ENCODE results near the gene LIMK2.
"Not testable (repeated sequence)": the region's sequence is repeated elsewhere in the genome, so short reads cannot be mapped to it uniquely, and the experiment has no call there.

LIMK2 gene

DNA sequence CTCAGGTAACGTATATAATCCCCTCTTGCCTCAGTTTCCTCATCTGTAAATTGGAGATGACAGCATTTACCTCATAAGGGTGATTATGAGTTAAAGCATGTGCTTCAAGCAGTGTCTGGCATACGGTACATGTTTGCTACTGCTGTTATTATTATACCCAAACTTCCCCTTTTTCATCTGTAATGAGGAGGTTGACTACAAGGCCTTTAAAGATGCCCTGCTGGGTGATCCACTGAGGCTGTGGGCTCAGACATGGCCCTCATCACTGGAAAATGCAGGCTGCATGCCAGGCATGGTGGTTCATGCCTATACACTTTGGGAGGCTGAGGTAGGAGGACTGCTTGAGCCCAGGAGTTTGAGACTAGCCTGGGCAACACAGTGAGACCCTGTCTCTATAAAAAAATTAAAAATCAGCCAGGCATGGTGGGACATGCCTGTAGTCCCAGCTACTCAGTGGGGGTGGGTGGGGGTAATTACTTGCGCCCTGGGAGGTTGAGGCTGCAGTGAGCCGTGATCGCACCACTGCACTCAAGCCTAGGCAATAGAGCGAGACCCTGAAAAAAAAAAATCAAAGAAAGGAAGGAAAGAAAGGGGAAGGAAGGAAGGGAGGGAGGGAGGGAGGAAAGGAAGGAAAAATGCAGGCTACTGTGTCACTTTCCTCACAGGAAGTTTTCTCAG lies 75.9 kb downstream of the LIMK2 start:
- no peak overlapping the region for H3K27ac ChIP-seq

GRCh38 chr22:31288496-31289240 lies 76.6 kb downstream of the LIMK2 start:
- no peak overlapping the region for H3K27ac ChIP-seq

More for the DNA sequence above, 75.9 kb downstream of the LIMK2 start:
- DNase-seq (ENCODE audit: low read depth, low spot score), result no peak

DNA sequence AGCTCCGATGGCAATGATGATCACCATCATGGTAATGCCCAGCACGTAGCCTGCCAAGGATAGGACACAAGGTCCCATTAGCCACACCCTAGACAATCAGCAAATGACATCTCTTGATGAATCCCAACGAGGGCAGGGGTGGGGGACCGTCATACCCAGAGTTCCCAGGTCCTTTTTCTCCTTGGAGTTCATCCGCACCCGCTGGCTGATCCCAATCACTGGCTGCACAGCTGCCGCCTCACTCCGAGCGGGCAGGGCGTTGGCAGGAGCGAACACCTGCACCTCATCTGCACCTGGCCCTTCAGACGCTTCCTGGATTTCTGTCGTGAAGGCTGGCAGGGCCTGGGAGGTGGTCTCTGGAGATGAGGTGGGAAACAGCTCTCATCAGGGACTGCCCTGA lies 77.2 kb downstream of the LIMK2 start:
- no peak overlapping the region for H3K27ac ChIP-seq
- no peak for DNase-seq (ENCODE audit: low read depth, low spot score)

More at GRCh38 chr22:31288496-31289240, 76.6 kb downstream of the LIMK2 start:
- no peak for DNase-seq (ENCODE audit: low read depth, low spot score)

- peak; percentile 78 for DNase-seq (ENCODE audit: low read depth, low spot score)
- H3K27ac ChIP-seq, result peak overlapping the region; percentile 97
These were observed 78.7 kb downstream of the LIMK2 start for GRCh38 chr22:31290494-31291471.

GRCh38 chr22:31291481-31292235 lies 79.6 kb downstream of the LIMK2 start:
- DNase-seq (ENCODE audit: low read depth, low spot score), result no peak
- peak overlapping the region; percentile 97 for H3K27ac ChIP-seq

- H3K27ac ChIP-seq, result peak within 1 kb of the TSS; percentile 97
- no peak for DNase-seq (ENCODE audit: low read depth, low spot score)
These were observed 80.3 kb downstream of the LIMK2 start, which contains the start of gene PIK3IP1 for GRCh38 chr22:31292236-31292989. Gene PIK3IP1, minus strand, starts transcription at chr22:31292488. Its CDS starts 144 bp downstream, at chr22:31292344.

GRCh38 chr22:31295360-31295759 lies 83.3 kb downstream of the LIMK2 start:
- DNase-seq (ENCODE audit: low read depth, low spot score), result no peak
- peak overlapping the region; percentile 97 for H3K27ac ChIP-seq

DNA sequence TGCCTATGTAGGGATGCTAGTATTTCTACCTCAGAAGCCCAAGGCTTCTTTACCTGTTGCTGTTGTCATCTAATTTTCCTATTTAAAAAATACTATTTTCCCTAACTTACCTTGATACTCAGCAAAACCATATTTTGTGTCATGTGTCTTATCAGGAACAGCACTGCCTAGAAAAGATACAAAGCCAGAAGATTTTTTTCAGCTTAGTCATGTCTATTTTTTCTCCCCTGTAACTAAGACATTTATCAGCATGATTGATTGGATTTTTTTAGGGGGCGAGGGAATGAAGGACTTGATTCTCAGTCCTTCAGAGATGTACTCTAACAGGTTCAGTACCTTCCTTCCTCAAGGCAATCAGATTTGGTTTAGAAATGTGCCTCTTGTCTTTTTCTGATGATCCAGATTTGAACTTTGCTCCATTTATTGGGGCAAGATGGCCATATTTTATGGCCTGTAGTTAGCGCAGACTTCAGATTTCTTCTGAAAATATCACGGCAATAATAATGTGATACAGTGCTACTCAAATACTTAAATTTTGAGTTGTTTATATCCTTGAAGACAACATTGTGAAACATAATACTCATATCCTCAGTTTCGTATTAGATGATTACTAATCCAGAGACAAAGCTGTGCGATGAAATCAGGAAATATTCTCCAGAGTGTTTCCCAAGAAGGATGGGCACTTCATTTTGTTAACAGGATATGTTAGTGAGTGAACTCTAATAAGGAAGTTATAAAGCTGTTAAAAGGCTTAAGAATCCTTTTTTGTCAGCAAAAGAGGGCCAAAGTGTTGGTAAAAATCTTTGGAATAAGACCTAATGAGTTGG lies 83.9 kb downstream of the LIMK2 start:
- peak overlapping the region; percentile 97 for H3K27ac ChIP-seq
- peak; percentile 66 for DNase-seq (ENCODE audit: low read depth, low spot score)

GRCh38 chr22:31300896-31301295 lies 88.8 kb downstream of the LIMK2 start:
- no peak for DNase-seq (ENCODE audit: low read depth, low spot score)

DNA sequence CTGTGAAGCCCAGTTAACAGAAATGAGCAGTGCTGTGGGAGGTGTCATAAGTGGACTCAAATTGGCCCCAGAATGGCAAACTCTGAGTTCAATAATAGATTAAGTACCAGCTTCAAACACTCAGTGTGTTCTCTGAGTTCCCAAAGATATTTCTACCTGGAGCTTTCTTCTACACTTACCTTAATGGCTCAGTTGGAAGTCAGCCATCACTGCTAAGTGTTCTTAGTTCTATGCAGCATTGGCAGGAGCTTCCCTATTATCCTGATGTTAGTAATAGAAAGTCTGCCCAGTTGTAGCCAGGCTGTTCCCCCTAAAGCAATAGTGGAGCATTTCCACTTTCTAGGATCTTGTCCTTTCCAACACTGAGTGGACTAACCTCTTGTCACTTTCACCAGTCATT lies 89.9 kb downstream of the LIMK2 start:
- H3K27ac ChIP-seq, result no peak overlapping the region

More at GRCh38 chr22:31300896-31301295, 88.8 kb downstream of the LIMK2 start:
- no peak overlapping the region for H3K27ac ChIP-seq

DNA sequence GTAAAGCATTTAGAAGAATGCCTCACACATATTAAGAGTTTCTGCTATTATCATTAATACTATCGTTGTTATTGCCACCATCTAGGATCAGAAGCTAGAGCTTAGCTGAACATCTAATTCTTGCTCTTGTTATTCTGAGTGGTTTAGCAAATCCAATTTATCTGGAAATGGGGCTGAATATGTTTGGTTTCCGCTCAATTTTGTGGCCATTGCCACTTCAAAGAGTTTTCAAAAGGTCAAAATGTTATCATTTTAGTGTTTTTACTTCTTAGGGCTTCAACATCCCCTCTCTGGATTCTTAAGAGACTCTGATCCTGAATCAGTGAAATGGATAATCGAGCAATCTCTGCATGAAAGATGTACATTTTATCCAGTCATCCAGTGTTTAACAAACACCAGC lies 90.4 kb downstream of the LIMK2 start:
- DNase-seq (ENCODE audit: low read depth, low spot score), result no peak

More for the DNA sequence above, 89.9 kb downstream of the LIMK2 start:
- no peak for DNase-seq (ENCODE audit: low read depth, low spot score)

DNA sequence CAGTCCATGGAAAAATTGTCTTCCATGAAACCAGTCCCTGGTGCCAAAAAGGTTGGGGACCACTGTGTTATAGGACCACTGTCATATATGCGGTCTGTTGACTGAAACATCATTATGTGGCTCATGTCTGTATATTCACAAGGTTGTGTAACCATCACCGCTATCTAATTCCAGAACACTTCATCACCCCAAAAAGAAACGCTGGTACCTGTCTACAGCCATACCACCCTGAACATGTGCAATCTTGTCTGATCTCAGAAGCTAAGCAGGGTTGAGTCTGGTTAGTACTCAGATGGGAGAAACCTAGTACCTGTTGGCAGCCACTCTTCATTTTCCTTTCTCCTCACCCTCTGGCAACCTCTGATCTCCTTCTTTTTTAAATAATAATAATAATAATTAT lies 93.1 kb downstream of the LIMK2 start:
- DNase-seq (ENCODE audit: low read depth, low spot score), result peak; percentile 80
- peak overlapping the region; percentile 51 for H3K27ac ChIP-seq

More for the DNA sequence above, 90.4 kb downstream of the LIMK2 start:
- H3K27ac ChIP-seq, result no peak overlapping the region

DNA sequence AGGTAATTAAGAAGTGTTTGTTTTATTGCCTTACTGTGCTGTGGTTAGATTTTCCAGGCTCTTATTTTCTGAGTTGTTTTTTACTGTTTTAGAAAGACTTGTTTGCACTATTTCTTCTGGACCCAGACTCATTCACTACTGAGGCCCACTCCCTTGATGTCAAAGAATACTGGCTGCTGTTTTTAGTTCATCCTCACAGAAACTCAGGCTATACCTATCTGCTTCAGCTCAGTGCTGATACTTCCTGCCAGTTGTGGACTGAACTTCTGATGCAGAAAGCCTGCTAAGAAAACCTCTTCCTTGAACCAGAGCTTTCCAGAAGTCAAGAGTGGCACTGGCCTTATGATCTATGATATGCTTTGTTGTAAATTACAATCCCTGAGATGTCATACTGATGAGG lies 96.1 kb downstream of the LIMK2 start:
- no peak overlapping the region for H3K27ac ChIP-seq
- no peak for DNase-seq (ENCODE audit: low read depth, low spot score)

GRCh38 chr22:31313366-31314147 lies 101.5 kb downstream of the LIMK2 start:
- peak overlapping the region; percentile 53 for H3K27ac ChIP-seq
- peak; percentile 76 for DNase-seq (ENCODE audit: low read depth, low spot score)

DNA sequence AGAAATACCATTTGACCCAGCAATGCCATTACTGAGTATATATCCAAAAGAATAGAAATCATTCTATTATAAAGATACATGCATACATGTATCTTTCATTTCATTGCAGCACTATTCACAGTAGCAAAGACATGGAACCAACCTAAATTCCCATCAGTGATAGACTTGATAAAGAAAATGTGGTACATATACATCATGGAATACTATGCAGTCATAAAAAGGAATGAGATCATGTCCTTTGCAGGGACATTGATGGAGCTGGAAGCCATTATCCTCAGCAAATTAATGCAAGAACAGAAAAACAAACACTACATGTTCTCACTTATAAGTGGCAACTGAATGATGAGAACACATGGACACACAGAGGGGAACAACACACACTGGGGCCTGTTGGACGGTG lies 102.1 kb downstream of the LIMK2 start:
- H3K27ac ChIP-seq; DNase-seq (ENCODE audit: low read depth, low spot score): not testable (repeated sequence)

DNA sequence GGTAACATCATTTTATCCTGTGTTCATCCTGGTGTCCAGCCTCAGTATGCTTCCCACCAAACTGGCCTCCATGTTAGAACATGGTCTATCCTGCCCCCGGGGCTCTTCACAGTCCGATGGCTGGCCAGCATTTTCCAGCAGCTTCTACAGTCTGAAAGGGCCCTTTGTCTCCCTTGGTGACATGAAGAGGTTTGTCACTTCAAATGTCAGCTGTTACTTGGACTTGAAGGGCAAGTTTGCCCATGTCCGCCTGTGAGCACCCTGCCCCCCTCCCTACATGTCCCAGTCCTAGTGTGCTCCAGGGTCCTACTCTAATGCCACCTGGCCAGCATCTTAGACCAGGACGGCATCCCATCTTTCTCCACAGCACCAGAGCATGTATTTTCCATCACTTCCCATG lies 109.3 kb downstream of the LIMK2 start:
- no peak for DNase-seq (ENCODE audit: low read depth, low spot score)
- H3K27ac ChIP-seq, result no peak overlapping the region

Measured in epithelial cell of prostate (primary cell).